H1 (cell line): ENCODE results near the gene CPNE8.

Experiments
- CHD2 ChIP-seq: IDR thresholded peaks from 2 replicates; pipeline ENCODE4 v1.6.1; 2012; ENCODE audit warnings: low read length, improper control_type of control experiment
- CTCF ChIP-seq, 3 experiments: IDR thresholded peaks; 1 replicate in 2 of 3; 2 replicates in 1 of 3; pipeline versions ENCODE4 v1.5.1 to v1.6.1; 2011; ENCODE audit warnings: low read length in 3 of 3, mild to moderate bottlenecking in 3 of 3, inconsistent platforms in 2 of 3, low read depth in 1 of 3, moderate library complexity in 1 of 3; ENCODE audit not compliant: insufficient read depth in 1 of 3; ENCODE audit errors: control extremely low read depth in 1 of 3
- HDAC2 ChIP-seq, 2 experiments: fragments of 300-600 bp in 1 of 2; sonication (generic) in 1 of 2; IDR thresholded peaks; 2 replicates each; pipeline ENCODE4 v1.6.1; 2011 to 2012; ENCODE audit warnings: low read depth in 2 of 2, low read length in 2 of 2, mild to moderate bottlenecking in 2 of 2, moderate library complexity in 2 of 2, borderline replicate concordance in 1 of 2, inconsistent platforms in 1 of 2
- JUND ChIP-seq: IDR thresholded peaks from 2 replicates; pipeline ENCODE4 v1.6.1; 2011; ENCODE audit warnings: mild to moderate bottlenecking, improper control_type of control experiment, low read length
- MAX ChIP-seq: IDR thresholded peaks from 2 replicates; pipeline ENCODE4 v1.6.1; 2012; ENCODE audit warnings: inconsistent platforms
- POLR2AphosphoS5 ChIP-seq: IDR thresholded peaks from 2 replicates; pipeline ENCODE4 v1.6.1; 2011; ENCODE audit warnings: low read depth, low read length
- ZNF274 ChIP-seq: IDR thresholded peaks from 2 replicates; pipeline ENCODE4 v1.7.0; 2012; ENCODE audit warnings: low read length, borderline replicate concordance; ENCODE audit errors: extremely low read depth

GRCh38 chr12:38930990-38931389, 25.6 kb upstream of the CPNE8 start:
- TF ChIP-seq CTCF (IDR thresholded peaks at IDR 0.05; ENCODE audit: control extremely low read depth in 1 of 3, insufficient read depth in 1 of 3, low read depth in 1 of 3, low read length in 3 of 3) (no peak), POLR2AphosphoS5 (no peak), MAX (no peak), JUND (no peak), CHD2 (no peak), ZNF274 (no peak), HDAC2 (IDR thresholded peaks at IDR 0.05; ENCODE audit: borderline replicate concordance in 1 of 2, low read depth in 2 of 2, low read length in 2 of 2) (no peak)
